SW 1271 (cell line): Measurements from ENCODE around the gene SCN9A.
A peak's percentile ranks its signal among the peaks of the same experiment; 100 is the strongest.
"Not testable (repeated sequence)": the region's sequence is repeated elsewhere in the genome, so short reads cannot be mapped to it uniquely, and the experiment has no call there.

Experiments used
- DNase-seq, 2 experiments: peaks; one replicate each; lab custom pipeline; 2025; lab: John Stamatoyannopoulos, UW

The SCN9A gene

GRCh38 chr2:166240387-166241313 is 135.1 kb downstream of the SCN9A start:
- DNase-seq = no peak

- peak in 1 of 2 experiments; percentile 9 for DNase-seq
Measured at GRCh38 chr2:166239548-166239947, 136.2 kb downstream of the SCN9A start.

GRCh38 chr2:166238176-166238575 is 137.6 kb downstream of the SCN9A start:
- DNase-seq = no peak

- DNase-seq = peak; percentile 8 to 40
Measured at GRCh38 chr2:166234112-166234846, 141.5 kb downstream of the SCN9A start.

- no peak for DNase-seq
Measured at GRCh38 chr2:166233244-166233643, 142.5 kb downstream of the SCN9A start.

GRCh38 chr2:166230724-166231070 is 145.0 kb downstream of the SCN9A start:
- DNase-seq = no peak

- DNase-seq = no peak
Measured at GRCh38 chr2:166230024-166230723, 145.6 kb downstream of the SCN9A start.

GRCh38 chr2:166229678-166230023 is 146.1 kb downstream of the SCN9A start:
- no peak for DNase-seq

GRCh38 chr2:166224197-166224596 is 151.5 kb downstream of the SCN9A start:
- no peak for DNase-seq

- DNase-seq = no peak
Measured at GRCh38 chr2:166223298-166223697, 152.4 kb downstream of the SCN9A start.

- DNase-seq = no peak
Measured at GRCh38 chr2:166211079-166211478, 164.7 kb downstream of the SCN9A start.

- DNase-seq = not testable (repeated sequence)
Measured at GRCh38 chr2:166209944-166210343, 165.8 kb downstream of the SCN9A start.

- not testable (repeated sequence) for DNase-seq
Measured at GRCh38 chr2:166209367-166209766, 166.4 kb downstream of the SCN9A start.

- not testable (repeated sequence) for DNase-seq
Measured at GRCh38 chr2:166206153-166206552, 169.6 kb downstream of the SCN9A start.

- no peak for DNase-seq
Measured at GRCh38 chr2:166202778-166203177, 173.0 kb downstream of the SCN9A start.

- DNase-seq = no peak
Measured at GRCh38 chr2:166197446-166197845, 178.3 kb downstream of the SCN9A start.

GRCh38 chr2:166193407-166193806 is 182.3 kb downstream of the SCN9A start:
- no peak for DNase-seq

- DNase-seq = no peak
Measured at GRCh38 chr2:166188084-166188483, 187.7 kb downstream of the SCN9A start.

- no peak for DNase-seq
Measured at GRCh38 chr2:166184789-166185188, 191.0 kb downstream of the SCN9A start.

GRCh38 chr2:166181813-166182154 is 194.0 kb downstream of the SCN9A start:
- DNase-seq = no peak

- peak in 1 of 2 experiments; percentile 47 for DNase-seq
Measured at GRCh38 chr2:166180951-166181812, 194.6 kb downstream of the SCN9A start.

GRCh38 chr2:166179201-166179600 is 196.5 kb downstream of the SCN9A start:
- no peak for DNase-seq
